Erythroblast (primary cell): Measurements from ENCODE around the gene ARHGEF12.
A peak's percentile ranks its signal among the peaks of the same experiment; 100 is the strongest.
"Not testable (repeated sequence)": the region's sequence is repeated elsewhere in the genome, so short reads cannot be mapped to it uniquely, and the experiment has no call there.

Experiments
- DNase-seq, 2 experiments: peaks; one replicate each; lab custom pipeline; 2025; lab: John Stamatoyannopoulos, UW
- GATA1 ChIP-seq: IDR thresholded peaks from 2 replicates; pipeline ENCODE4 v1.6.1; 2011; ENCODE audit warnings: low read depth, mild to moderate bottlenecking, control low read depth, low read length, moderate library complexity
- POLR2A ChIP-seq: IDR thresholded peaks from 2 replicates; pipeline ENCODE4 v1.6.1; 2011; ENCODE audit warnings: mild to moderate bottlenecking, low read length

ARHGEF12 gene

GRCh38 chr11:120473503-120473902, 137.3 kb downstream of the ARHGEF12 start:
- TF ChIP-seq POLR2A (no peak), GATA1 (no peak)
- no peak for DNase-seq

- DNase-seq = peak; percentile 63 to 76
- TF ChIP-seq POLR2A = no peak
- TF ChIP-seq GATA1 = no peak
Measured at GRCh38 chr11:120482149-120482548, 145.9 kb downstream of the ARHGEF12 start.

GRCh38 chr11:120484722-120485121, 148.5 kb downstream of the ARHGEF12 start:
- TF ChIP-seq POLR2A (no peak), GATA1 (no peak)
- no peak for DNase-seq

GRCh38 chr11:120486138-120486537, 149.9 kb downstream of the ARHGEF12 start:
- TF ChIP-seq POLR2A (no peak), GATA1 (no peak)

GRCh38 chr11:120489799-120490198, 153.6 kb downstream of the ARHGEF12 start:
- TF ChIP-seq POLR2A (no peak), GATA1 (no peak)

More at GRCh38 chr11:120486138-120486537, 149.9 kb downstream of the ARHGEF12 start:
- no peak for DNase-seq

GRCh38 chr11:120492486-120492885, 156.3 kb downstream of the ARHGEF12 start:
- no peak for DNase-seq
- TF ChIP-seq POLR2A (no peak), GATA1 (no peak)

More at GRCh38 chr11:120489799-120490198, 153.6 kb downstream of the ARHGEF12 start:
- no peak for DNase-seq

- DNase-seq = no peak
- no peak for TF ChIP-seq GATA1
- TF ChIP-seq POLR2A = no peak
Measured at GRCh38 chr11:120494595-120494994, 158.4 kb downstream of the ARHGEF12 start.

GRCh38 chr11:120499088-120499487, 162.9 kb downstream of the ARHGEF12 start:
- TF ChIP-seq POLR2A = no peak
- TF ChIP-seq GATA1 = no peak
- no peak for DNase-seq

GRCh38 chr11:120499859-120500258, 163.6 kb downstream of the ARHGEF12 start:
- DNase-seq = no peak
- TF ChIP-seq POLR2A (no peak), GATA1 (no peak)

GRCh38 chr11:120500414-120501071, 164.3 kb downstream of the ARHGEF12 start:
- no peak for DNase-seq
- TF ChIP-seq GATA1 = no peak
- TF ChIP-seq POLR2A = no peak

- TF ChIP-seq POLR2A = no peak
- no peak for TF ChIP-seq GATA1
- no peak for DNase-seq
Measured at GRCh38 chr11:120501440-120501839, 165.2 kb downstream of the ARHGEF12 start.

- TF ChIP-seq POLR2A (no peak), GATA1 (no peak)
- no peak for DNase-seq
Measured at GRCh38 chr11:120501976-120502755, 166.0 kb downstream of the ARHGEF12 start.

- DNase-seq = not testable (repeated sequence)
Measured at GRCh38 chr11:120503529-120503928, 167.3 kb downstream of the ARHGEF12 start.

GRCh38 chr11:120505801-120506425, 169.7 kb downstream of the ARHGEF12 start:
- DNase-seq = no peak
- TF ChIP-seq POLR2A = no peak
- TF ChIP-seq GATA1 = no peak
